HG03097 (cell line): ENCODE results near the gene KRT9.
"Not testable (repeated sequence)": the region's sequence is repeated elsewhere in the genome, so short reads cannot be mapped to it uniquely, and the experiment has no call there.

Source experiments
- ATAC-seq: cut with Tn5 transposase; IDR thresholded peaks from one replicate; pipeline ENCODE4 v1.9.1; 2021; ENCODE audit not compliant: unreplicated experiment, low FRiP score

KRT9 gene

GRCh38 chr17:41606930-41607329 lies 35.1 kb upstream of the KRT9 start:
- ATAC-seq: not testable (repeated sequence)

- ATAC-seq: no peak
Measured at GRCh38 chr17:41602524-41602923, 30.7 kb upstream of the KRT9 start.

- no peak for ATAC-seq
Measured at GRCh38 chr17:41600318-41600717, 28.5 kb upstream of the KRT9 start.

GRCh38 chr17:41599680-41600079 lies 27.8 kb upstream of the KRT9 start:
- ATAC-seq: no peak

- ATAC-seq: no peak
Measured at GRCh38 chr17:41595585-41595984, 23.7 kb upstream of the KRT9 start.

GRCh38 chr17:41594363-41594915 lies 22.6 kb upstream of the KRT9 start:
- ATAC-seq: no peak

GRCh38 chr17:41593306-41593981 lies 21.6 kb upstream of the KRT9 start:
- ATAC-seq: no peak

GRCh38 chr17:41592601-41593305 lies 20.9 kb upstream of the KRT9 start:
- ATAC-seq: no peak

GRCh38 chr17:41589301-41589700 lies 17.4 kb upstream of the KRT9 start:
- ATAC-seq: no peak

GRCh38 chr17:41588126-41588810 lies 16.4 kb upstream of the KRT9 start:
- no peak for ATAC-seq

- no peak for ATAC-seq
Measured at GRCh38 chr17:41586863-41587495, 15.1 kb upstream of the KRT9 start, which contains the start of gene KRT14. Gene KRT14, minus strand, starts transcription at chr17:41586895. Its CDS starts 61 bp downstream, at chr17:41586834.

- ATAC-seq: no peak
Measured at GRCh38 chr17:41585301-41586056, 13.6 kb upstream of the KRT9 start.

GRCh38 chr17:41584331-41584927 lies 12.6 kb upstream of the KRT9 start:
- ATAC-seq: not testable (repeated sequence)

- no peak for ATAC-seq
Measured at GRCh38 chr17:41583137-41584127, 11.6 kb upstream of the KRT9 start.

- not testable (repeated sequence) for ATAC-seq
Measured at GRCh38 chr17:41582061-41582968, 10.5 kb upstream of the KRT9 start.

GRCh38 chr17:41581366-41582060 lies 9.7 kb upstream of the KRT9 start:
- ATAC-seq: no peak
